HuH-7 (cell line): ENCODE results near the gene ST3GAL4.

Experiments used
- DNase-seq: peaks from one replicate; pipeline ENCODE4 v3.0.0; 2011; ENCODE audit warnings: low spot score

The ST3GAL4 gene

DNA sequence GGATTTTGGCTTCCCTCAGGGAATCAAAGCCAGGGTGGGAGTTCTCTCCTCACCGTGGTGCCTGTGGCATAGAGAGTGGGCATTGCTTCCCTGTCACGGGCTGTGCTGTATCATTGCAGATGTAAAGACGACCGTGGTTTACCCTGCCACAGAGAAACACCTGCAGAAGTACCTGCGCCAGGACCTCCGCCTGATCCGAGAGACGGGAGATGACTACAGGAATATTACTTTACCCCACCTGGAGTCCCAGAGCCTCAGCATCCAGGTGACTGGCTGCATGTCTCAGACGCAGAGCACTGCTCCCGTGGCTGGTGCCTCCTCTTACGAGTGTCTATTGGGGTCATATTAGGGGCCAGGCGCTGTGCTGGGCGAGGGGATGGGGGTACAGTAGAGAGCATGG, 24.2 kb upstream of the ST3GAL4 start:
- DNase-seq, result no peak

DNA sequence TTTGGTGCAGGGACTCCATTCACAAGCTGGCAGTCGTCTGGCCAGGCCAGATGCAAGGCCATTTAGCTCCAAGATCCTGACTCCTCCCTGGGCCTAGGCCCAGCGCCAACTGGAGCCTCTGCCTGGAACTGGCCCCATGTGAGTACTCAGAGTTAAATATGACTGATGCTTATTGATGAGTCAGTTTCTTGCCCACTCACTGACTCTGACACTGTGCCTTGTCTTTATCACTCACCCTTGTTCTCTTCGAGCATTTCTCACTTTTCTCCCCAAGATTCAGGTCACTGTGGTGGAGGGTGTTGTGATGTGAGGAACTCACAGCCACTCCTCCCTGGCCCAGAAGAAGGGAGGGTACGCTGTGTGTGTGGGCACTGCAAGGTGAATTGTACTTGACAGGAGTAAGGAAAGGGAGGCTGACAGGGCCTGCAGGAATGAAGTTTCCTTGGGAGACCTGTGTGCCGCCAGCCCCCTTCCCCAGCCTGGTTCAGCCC, 23.2 kb upstream of the ST3GAL4 start:
- no peak for DNase-seq

DNA sequence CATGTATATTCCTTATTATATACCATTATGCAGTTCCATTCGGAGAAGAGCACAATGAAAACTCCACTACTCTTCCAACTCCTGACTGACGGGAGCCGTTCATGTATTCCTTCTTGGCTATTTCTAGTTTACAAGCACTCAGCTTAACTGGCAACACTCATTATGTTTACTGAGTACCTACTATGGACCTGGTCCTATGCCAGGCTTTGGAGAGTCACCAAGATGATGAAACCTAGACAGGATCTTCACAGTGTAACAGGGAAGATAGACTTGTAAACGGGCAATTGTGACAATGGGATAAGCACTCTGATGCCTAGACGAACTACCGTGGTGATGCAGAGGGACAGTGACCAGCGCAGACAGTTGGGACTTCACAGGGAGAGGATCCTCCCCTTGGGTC, 22.3 kb upstream of the ST3GAL4 start:
- DNase-seq, result no peak

DNA sequence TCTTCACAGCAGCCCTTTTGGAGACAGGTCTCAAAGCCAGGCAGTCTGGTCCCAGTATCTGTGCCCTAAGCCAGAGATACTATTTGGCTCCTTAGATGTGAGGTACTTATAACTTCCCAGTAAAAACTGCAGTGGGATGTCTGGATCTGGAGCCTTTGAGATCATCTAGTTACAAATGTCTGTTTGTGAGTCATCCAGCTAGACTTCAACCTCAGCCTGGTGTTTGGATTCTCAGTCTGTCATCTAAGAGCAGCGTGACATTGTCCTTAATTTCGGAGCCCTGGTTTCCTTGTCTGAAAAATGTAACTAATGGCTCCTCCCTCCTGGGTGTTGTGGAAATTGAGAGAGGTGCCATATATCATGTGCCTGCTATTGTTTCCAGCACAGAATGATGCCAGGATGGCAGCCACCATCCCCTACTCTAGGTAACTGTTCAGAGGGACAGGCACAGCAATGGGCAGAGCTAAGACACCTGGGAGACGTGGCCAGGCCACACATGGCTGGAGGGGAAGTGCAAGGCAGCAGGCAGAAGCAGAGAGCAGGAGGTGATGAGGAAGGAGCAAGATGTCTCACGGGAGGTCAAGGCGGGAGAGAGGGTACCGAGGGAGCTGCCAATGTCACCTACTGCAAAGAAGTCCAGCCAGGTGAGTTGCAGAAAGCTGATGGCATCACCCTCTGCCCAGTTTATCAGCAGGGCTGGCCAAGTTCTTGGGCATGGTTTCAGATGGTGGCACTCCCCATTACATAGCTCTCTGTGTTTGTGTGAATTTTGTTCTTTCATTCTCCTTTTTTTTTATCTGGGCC, 20.6 kb upstream of the ST3GAL4 start:
- DNase-seq, result no peak

DNA sequence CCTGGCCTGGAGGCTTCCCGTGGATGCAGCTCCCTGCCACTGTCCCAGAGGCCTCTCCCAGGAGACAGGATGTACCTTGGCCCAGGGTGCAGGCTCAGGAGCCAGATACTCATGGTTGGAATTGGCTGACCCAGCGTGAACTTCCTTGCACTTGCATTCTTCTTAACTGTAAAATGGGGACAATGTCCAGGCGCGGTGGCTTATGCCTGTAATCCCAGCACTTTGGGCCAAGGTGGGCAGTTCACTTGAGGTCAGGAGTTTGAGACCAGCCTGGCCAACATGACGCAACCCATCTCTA, 20.1 kb upstream of the ST3GAL4 start:
- DNase-seq, result no peak

DNA sequence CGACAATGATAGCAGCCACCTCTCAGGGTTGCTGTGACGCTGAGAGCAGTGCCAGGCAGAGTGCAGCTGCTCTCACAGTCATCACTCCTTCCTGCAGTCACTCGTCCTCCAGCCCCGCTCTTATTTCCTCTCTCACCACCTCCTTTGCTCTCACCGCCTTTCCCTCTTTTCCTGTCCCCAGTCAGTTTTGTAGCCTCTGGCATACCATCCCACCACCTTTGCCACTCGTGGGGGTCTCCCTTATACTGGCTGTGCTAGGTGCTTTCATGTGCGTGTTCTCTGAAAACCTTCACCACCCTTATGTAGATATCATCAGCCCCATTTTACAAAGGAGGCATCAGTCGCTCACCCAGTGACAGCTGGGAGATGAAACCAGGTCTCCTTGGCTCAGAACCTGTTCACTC, 19.3 kb upstream of the ST3GAL4 start:
- DNase-seq, result no peak

DNA sequence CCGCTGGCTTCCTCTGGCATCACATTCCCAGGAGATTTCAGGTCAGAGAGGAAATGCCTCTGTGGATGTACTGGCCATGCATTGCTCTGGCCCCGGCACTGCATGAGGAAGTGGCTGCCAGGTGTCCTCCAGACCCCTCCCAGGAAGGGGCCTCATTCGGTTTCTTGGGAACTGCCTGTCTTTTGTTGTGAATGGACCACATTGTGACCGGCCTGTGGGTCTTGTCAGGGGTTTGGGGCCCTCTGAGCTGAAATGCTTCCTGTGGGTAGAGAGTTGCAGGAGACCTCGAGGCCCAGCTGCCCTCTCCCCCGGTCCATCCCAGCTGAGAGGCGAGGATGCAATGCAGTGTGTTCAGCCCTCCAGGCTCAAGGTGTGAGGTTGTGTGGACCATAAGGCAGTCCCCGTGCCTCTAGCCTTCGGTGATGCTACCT, 18.8 kb upstream of the ST3GAL4 start:
- no peak for DNase-seq

DNA sequence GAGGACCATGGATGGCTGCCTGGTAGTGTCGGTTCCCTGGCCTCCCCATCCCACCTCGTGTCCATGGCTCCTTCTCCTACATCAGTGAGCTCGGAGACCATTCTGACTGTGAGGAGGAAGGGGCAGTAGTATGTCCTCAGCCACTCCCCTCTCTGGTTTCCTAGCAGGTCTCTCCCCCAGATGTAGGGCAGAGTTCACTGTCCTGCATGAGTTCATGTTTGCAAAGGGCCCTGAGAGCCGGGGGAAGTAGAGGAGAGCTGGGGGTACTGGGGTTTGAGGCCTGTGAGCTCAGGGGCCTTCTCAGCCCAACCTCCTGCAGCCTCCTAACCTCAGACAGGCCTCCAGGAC, 18.4 kb upstream of the ST3GAL4 start:
- DNase-seq, result no peak

DNA sequence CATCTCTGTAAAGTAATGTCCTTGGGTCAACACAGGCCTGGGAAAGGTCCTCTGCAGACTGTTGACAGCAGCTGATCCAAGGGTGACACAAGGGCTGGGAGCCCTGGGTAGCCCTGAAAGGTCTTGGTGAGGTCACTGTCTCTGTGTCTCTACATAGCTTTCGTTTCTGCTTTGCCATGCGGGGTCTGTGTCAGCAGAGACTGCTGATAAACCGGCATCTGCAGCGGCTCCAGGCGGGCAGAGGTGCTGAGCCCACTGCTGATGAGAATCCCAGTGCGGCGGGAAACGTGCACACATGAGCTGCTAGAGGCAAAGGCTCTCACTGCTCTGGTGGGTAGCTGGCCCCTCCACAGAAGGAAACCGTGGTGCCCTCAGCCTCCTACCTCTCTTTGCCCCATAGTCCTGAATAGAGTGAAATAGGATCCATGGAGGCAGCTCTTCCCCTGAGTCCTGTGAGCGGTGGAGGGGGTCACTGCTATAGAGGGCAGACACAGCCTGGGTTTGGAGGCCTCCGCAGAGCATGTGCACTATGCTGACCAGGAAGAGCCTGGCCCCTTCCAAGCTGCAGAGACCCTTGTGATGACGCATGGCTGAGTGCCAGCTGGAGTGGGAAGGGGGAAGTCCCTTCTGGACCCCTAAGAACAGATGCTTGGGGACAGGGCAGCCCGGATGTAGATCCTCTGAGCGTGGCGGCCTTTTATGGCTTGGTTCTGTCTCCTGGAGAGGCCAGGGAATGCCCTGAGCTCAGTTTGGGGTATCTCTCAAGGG, 17.8 kb upstream of the ST3GAL4 start:
- no peak for DNase-seq

DNA sequence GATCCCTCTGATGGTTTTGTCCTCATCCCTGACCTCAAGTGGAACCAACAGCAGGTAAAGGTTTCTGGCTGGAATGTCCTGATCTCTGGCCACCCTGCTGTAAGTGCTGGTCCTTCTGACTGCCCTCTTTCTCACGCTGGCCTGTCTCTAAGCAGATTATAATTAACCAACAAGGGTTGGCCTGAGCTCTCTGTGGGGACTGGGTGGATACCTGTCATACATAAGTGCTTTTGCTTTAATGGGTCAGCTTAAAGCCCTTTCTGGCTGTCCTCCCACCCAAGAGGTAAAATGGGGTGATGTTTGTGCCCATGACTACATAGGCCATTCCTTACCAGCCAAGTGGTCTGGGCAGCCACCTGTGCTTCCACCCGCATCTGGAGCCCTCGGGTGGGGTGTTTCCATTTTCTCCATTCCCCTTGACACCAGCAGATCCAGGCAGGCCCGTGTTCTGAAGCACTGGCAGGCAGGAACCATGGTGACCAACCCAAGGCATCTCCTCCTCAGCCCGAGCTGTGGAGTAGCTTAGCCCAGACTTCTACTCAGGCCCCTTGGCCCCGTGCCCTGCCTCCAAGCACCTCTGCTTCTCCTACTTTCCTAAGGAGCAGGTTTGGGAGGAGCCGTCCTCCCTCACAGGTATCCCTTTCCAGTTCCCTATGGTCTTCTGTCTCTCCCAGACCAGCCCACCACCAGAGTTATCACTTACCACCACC, 17.0 kb upstream of the ST3GAL4 start:
- no peak for DNase-seq

DNA sequence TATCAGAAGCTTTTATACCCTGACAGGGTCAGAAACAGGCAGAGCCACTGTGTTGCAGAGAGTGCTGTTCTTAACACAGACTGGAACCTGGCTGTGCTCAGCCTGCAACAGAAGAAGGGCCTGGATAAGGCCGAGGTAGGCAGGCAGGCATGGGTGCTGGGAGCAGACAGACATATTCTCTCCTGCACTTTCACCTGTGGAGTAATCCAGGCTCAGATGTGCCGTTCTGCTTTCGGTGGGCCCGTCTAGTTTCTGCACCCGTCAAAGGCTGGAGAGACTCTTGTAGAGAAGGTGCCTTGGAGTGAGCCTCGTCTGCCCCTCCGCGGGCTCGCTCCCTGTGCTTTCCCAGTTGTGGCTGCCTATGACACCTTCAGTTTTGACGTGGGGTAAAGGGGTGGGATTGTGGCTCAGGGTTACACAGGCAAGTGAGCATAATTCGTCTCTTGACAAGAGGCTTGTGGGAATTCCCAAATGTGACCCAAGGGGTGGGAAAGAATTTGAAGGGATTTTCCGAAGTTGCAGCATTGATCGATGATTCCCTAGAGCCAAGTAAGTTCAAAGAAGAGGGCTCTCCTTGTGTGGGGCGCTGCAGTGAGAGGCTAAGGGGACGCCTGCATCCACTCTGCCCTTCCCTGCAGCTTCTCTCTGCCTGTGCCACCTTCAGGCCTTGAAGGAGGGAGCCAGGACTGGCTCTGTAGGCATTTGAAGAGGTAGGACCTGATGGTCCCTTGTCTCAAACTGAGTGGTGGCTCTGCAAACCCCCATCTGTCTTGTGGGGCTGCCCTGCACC, 16.2 kb upstream of the ST3GAL4 start:
- DNase-seq, result no peak

DNA sequence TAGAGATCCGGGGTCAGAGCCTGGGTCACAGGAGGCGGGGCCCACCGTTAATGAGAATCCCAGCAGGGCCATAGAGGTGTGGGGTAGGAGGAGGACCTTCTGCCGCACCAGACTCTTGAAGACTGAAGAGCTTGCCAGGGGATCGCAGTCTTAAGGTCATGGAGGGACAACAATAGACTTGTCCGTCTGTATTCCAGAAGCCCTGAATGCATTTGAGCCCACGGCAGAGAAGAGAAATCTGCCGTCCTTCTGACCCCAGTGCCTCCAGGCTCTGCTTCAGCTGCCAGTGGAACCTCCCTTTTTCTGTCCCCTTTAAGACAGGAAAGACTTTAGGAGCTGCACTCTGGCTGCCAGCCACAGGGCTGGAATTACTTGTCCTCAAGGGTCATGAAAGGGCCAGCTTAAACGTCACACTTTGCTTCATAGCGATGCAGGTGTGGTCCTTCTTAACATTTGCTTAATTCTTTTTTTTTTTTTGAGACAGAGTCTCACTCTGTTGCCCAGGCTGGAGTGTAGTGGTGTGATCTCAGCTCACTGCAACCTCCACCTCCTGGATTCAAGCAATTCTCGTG, 15.5 kb upstream of the ST3GAL4 start:
- DNase-seq, result no peak

DNA sequence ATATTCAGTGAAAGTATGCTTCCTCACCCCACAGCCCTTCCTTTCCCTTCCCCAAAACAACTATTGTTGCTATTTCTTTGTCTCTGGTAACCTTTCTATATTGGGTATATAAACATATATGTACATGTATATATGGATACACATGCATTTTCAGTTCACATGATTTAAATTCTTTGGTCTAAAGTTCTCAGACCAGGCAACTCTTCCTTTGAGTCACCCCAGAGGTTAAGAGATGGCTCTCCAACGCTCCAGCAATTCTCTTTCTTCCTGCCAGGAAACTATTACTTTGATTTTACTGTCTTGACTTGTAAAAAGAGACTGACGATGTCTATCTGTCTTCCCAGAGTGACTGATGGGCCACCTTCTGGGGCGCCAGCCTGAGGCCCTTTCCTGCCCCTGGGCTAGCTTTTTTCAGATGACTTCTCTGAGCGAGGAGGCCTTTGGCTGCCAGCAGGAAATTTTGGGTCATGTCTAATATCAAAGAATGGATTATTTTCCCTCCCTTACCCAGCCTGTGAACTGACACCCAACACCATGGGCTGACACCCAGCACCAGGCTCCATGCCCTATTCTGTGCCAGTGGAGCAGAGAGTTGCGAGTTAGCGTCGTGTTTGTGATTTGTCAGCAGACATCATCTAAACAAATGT, 14.4 kb upstream of the ST3GAL4 start:
- DNase-seq, result no peak

DNA sequence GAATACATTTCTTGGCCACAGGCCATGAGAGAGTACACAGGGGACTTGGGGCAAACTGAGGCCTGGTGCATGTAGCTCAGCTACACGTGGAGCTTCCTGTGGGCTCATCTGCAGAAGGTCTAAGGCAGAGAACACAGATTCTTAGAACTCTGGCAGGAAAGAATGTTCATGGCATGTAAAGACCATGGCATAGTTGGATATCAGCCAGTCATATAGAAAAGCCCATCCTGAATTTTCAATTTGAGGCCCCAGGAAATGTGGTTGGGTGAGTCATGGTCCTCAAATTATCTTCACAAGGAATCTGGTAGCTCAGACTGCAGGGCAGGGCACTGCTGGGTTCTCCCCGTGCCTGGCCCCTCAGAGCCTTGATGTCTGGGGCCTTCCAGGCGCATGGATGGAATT, 13.7 kb upstream of the ST3GAL4 start:
- no peak for DNase-seq

DNA sequence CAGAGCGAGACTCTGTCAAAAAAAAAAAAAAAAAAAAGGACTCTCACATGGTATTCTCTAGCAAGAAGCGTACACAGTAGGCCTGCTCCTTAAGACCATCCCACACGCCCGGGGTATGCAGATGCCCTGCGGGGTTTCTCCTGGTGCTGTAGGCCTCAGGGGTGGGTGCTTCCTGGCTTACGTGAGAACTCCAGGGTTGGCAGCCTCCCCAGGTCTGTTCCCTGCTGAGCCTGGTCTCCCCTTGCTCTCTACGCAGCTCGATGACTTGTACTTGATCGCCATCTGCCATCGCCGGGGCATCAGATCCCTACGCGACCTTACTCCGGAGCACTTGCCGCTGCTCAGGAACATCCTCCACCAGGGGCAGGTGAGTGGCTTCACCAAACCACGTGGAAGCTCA, 12.4 kb upstream of the ST3GAL4 start:
- DNase-seq, result no peak

DNA sequence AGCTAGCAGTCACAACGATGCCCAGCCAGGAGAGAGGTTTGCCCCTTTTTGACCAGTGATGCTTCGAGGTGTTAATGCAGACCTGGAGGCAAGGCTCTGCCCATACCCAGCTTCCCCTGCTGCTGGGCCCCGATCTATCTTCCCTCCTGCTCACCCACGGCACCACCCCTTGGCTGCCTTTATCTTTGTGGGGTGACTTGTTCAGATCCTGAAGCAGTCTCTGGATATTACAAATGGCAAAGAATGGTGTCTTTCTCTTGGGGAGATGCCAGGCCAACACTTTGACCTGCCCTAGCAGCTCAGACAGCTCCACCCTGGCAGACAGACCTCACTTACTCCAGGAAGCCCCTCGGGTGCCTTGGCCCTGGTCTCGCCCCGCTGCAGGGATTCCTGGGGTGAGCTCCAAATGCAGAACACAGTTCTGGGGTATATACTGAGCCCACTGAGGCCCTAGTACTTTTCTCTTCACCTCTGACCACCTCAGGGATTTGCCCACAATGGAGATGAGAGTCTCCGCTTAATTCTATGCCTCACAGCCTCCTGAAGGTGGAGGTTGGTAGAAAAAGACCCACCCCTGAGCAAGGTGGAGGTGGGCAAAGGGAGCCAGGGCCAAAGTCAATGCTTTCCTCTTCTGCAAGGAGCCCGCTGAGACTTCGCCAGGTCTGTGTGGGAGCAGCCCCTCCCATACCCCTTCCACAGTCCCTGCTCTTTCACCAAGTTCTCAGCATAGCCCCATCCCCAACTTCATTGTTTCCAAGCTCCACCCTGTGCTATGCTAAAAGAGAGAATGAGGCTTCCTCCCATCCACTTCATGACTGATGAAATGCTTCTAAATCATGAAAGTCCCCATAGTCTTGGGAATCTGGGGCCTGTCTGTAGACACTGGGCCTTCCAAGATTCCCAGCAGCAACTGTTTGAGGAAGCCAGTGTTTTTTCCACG, 11.1 kb upstream of the ST3GAL4 start:
- DNase-seq, result no peak

DNA sequence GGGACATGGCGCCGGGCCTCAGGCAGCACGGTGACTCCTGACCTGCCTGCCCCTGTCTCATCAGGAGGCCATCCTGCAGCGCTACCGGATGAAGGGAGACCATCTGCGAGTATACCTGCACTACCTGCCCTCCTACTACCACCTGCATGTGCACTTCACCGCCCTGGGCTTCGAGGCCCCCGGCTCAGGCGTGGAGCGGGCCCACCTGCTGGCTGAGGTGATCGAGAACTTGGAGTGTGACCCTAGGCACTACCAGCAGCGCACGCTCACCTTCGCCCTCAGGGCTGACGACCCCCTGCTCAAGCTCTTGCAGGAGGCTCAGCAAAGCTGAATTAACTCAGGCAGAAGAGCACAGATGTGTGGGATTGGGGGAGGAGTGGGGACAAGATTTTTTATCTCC, 10.2 kb upstream of the ST3GAL4 start:
- no peak for DNase-seq

DNA sequence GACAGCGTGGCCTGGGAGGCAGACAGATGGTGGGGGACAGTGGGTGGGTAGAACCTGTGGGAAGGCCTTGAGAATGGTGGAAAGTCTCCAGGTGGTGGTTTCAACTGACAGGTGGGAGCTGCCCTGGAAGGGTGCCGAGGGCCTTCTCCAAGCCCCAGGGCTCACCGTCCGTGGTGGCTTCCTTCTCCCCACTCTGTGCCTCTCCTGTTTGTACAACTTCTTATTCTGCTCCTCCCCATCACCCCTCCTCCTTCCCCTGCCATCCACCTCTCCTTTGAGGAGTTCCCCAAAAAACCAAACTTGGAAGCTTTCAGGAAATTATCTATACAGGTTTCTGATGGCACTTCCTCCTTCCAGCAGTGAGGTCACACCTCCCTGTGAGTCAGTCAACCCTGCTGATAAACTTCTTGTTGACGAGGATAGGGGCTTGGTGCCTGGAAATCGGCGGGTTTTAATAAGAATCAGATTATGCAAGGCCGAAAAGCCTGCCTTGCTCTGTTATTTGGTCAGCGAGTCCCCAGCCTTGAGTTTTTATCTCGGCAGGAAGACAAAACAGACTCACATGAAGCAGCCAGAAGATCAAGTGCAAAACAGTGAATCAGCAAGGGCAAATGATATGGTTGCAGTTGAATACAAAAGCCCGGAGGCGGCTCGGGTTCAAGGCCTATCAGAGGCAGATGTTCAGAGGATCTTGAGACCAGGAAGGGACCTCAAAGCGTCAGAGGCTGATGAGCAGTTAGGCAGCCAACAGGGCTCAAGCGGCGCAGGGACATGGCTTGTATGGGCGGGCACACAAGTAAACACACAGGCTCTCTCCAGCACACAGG, 9.5 kb upstream of the ST3GAL4 start:
- DNase-seq, result no peak

DNA sequence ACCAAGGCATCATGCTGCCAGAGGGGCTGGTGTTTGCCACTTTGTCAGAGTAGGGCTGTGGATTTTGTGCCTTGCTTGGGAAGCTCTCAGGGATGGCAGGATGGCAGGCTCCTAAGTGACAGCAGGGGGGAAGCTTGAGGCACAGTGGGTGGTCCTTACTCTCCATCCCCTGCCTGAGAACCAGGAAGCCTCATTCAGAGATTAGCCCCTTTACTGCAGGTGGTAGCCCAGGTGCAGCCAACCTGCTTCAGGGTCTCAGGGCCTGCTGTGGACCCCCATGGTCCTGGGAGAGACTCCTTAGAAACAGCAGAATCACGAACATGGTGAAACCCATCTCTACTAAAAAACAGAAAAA, 8.9 kb upstream of the ST3GAL4 start:
- DNase-seq, result no peak
